ENCODE results near the gene OR1F1.

The OR1F1 gene

GRCh38 chr16:3243882-3244281 lies 55.9 kb downstream of the OR1F1 start:
- DNase-seq (ENCODE audit: extremely low read depth in 1 of 2, low read depth in 1 of 2) = peak in 1 of 2 donors; percentile 2

GRCh38 chr16:3246002-3246401 lies 58.0 kb downstream of the OR1F1 start:
- no peak for DNase-seq (ENCODE audit: extremely low read depth in 1 of 2, low read depth in 1 of 2)

- no peak for DNase-seq (ENCODE audit: extremely low read depth in 1 of 2, low read depth in 1 of 2)
These were observed 58.9 kb downstream of the OR1F1 start for GRCh38 chr16:3246876-3247275.

DNA sequence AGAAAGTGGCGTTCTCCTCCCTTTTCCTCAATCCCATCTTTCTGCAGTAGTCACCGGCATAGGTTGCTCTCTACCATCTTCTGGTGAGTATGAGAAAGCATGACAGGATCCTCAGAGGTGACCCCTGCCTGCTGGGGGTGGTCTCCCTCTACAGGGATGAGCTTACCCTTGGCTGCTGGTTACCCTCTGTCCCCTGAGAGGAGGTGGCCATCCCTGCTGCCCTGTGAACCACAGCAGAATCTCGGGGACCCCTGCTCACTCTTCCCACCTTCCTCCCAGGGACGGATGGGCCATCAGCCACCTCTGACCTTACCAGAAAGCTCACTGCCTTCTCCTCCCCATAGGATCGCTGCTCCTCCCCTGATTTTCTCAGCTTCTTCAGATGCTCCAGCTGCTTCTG lies 60.6 kb downstream of the OR1F1 start:
- no peak for DNase-seq (ENCODE audit: extremely low read depth in 1 of 2, low read depth in 1 of 2)

DNA sequence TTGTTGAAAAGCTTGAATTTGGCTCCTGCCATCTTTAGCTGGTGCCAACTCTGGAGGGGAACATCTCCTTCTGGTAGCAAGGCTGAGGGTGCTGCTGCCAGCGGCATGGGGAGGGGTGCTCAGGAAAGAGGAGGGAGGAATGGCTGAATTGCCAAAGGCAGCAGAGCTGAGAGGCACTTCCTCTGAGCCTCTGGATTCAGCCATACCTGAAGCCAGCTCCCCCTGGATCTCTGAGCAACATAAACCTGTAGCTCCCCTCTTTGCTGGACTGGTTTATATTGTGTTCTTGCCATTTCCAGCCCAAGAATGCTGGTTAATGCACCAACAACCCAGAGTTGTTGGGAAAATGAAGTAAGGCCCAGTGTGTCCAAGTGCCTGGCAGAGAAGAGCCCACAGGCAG lies 61.0 kb downstream of the OR1F1 start:
- DNase-seq (ENCODE audit: extremely low read depth in 1 of 2, low read depth in 1 of 2) = no peak

GRCh38 chr16:3249451-3249850 lies 61.4 kb downstream of the OR1F1 start:
- no peak for DNase-seq (ENCODE audit: extremely low read depth in 1 of 2, low read depth in 1 of 2)

- no peak for DNase-seq (ENCODE audit: extremely low read depth in 1 of 2, low read depth in 1 of 2)
These were observed 65.0 kb downstream of the OR1F1 start for GRCh38 chr16:3252967-3253366.

GRCh38 chr16:3254309-3254708 lies 66.3 kb downstream of the OR1F1 start:
- DNase-seq (ENCODE audit: extremely low read depth in 1 of 2, low read depth in 1 of 2) = no peak
